GM12878 (cell line): ENCODE measurements around the gene CASP8. TPM values are rescaled to one million over a fixed set of nuclear protein-coding genes. Genes with fewer than 3 reads are reported as not detected.

Source experiments
- ATAC-seq: fragments of 200-7000 bp; cut with Tn5 transposase; 3 replicates; pipeline ENCODE4 v1.9.1; 2020; ENCODE audit warnings: mild to moderate bottlenecking, moderate library complexity
- BruUV-seq: library from RNA; stranded (reverse); fragments of 400-500 nt; replicated peaks from 2 replicates; lab custom pipeline; 2021; lab: Mats Ljungman, UMichigan
- CTCF ChIA-PET: fragments of 300-600 bp; sonication (Branson Sonifier 250); formaldehyde crosslinking; extraction: SDS; loops from one replicate; lab custom pipeline; 2021; ENCODE audit warnings: inconsistent platforms; lab: Yijun Ruan, JAX
- POLR2A ChIA-PET: fragments of 350-600 bp; formaldehyde crosslinking; extraction: SDS; loops from one replicate; lab custom pipeline; 2021; ENCODE audit warnings: inconsistent platforms; lab: Charles Lee
- RAD21 ChIA-PET: fragments of 300-600 bp; sonication (Branson Sonifier 250); formaldehyde crosslinking; loops from one replicate; lab custom pipeline; 2023; ENCODE audit warnings: antibody characterized with exemption; ENCODE audit not compliant: unreplicated experiment; lab: Charles Lee
- SMC1A ChIA-PET: fragments of 300-600 bp; sonication (Branson Sonifier 250); formaldehyde crosslinking; loops from one replicate; lab custom pipeline; 2023; ENCODE audit not compliant: unreplicated experiment, uncharacterized antibody; lab: Charles Lee
- DNase-seq: peaks from one replicate; pipeline ENCODE4 v3.0.0-alpha.2; 2011; ENCODE audit warnings: low read depth, low spot score
- FAIRE-seq: peaks from 3 replicates; lab custom pipeline; 2011; peaks lifted over from hg19 to GRCh38; lab: Jason Lieb, UNC
- H2AFZ ChIP-seq: 2 replicates; pipeline ENCODE4 v1.6.0; 2011; ENCODE audit warnings: low read depth, low read length, control low read depth; ENCODE audit not compliant: control insufficient read depth
- H3K27ac ChIP-seq: 2 replicates; pipeline ENCODE4 v1.5.1; 2011; ENCODE audit warnings: control low read depth; ENCODE audit not compliant: control insufficient read depth, insufficient read depth
- H3K27me3 ChIP-seq, 2 experiments: replicated peaks in 1 of 2; 2 replicates each; pipeline versions ENCODE4 v1.6.0 to v1.6.1; 2011; ENCODE audit warnings: low read length in 1 of 2; ENCODE audit not compliant: control insufficient read depth in 2 of 2, insufficient read depth in 2 of 2
- H3K36me3 ChIP-seq, 2 experiments: 2 replicates each; pipeline ENCODE4 v1.5.1; 2011; ENCODE audit warnings: low read length in 1 of 2; ENCODE audit not compliant: control insufficient read depth in 2 of 2, insufficient read depth in 2 of 2
- H3K4me1 ChIP-seq: 2 replicates; pipeline ENCODE4 v1.6.1; 2011; ENCODE audit warnings: mild to moderate bottlenecking, low read length, moderate library complexity, mixed read lengths; ENCODE audit not compliant: control insufficient read depth, insufficient read depth
- H3K4me2 ChIP-seq: 2 replicates; pipeline ENCODE4 v1.6.0; 2011; ENCODE audit warnings: control low read depth; ENCODE audit not compliant: control insufficient read depth, insufficient read depth
- H3K4me3 ChIP-seq: fragments of 200-600 bp; sonication (generic); 2 replicates; pipeline ENCODE4 v1.5.1; 2016
- H3K79me2 ChIP-seq: 2 replicates; pipeline ENCODE4 v1.6.0; 2011; ENCODE audit warnings: low read length; ENCODE audit not compliant: control insufficient read depth, insufficient read depth
- H3K9ac ChIP-seq: 2 replicates; pipeline ENCODE4 v1.8.0; 2011; ENCODE audit warnings: low read length, control low read depth, mixed read lengths; ENCODE audit not compliant: control insufficient read depth, insufficient read depth
- H3K9me3 ChIP-seq: replicated peaks from 3 replicates; pipeline ENCODE4 v1.5.1; 2011; ENCODE audit warnings: mild to moderate bottlenecking, low read length; ENCODE audit not compliant: control insufficient read depth, insufficient read depth
- H4K20me1 ChIP-seq: 2 replicates; pipeline ENCODE4 v1.6.0; 2011; ENCODE audit not compliant: control insufficient read depth, insufficient read depth
- ATF7 ChIP-seq: fragments of 450-650 bp; IDR thresholded peaks from 2 replicates; pipeline ENCODE4 v1.6.1; 2016; ENCODE audit warnings: low read depth, mild to moderate bottlenecking
- BCL3 ChIP-seq: IDR thresholded peaks from 2 replicates; pipeline ENCODE4 v1.6.1; 2011; ENCODE audit warnings: borderline replicate concordance, low read depth, mild to moderate bottlenecking, moderate library complexity, low read length; ENCODE audit not compliant: insufficient read depth, poor library complexity, severe bottlenecking
- CUX1 ChIP-seq: IDR thresholded peaks from 2 replicates; pipeline ENCODE4 v1.6.1; 2012; ENCODE audit warnings: improper control_type of control experiment, low read depth, low read length; ENCODE audit not compliant: insufficient replicate concordance
- HDGF ChIP-seq: fragments of 450-650 bp; IDR thresholded peaks from 2 replicates; pipeline ENCODE4 v1.6.1; 2016; ENCODE audit warnings: antibody characterized with exemption
- NKRF ChIP-seq: fragments of 450-650 bp; conservative IDR thresholded peaks from 2 replicates; pipeline ENCODE4 v1.6.1; 2017; ENCODE audit warnings: mild to moderate bottlenecking, moderate library complexity
- NRF1 ChIP-seq: conservative IDR thresholded peaks from 2 replicates; pipeline ENCODE4 v1.6.1; 2011; ENCODE audit warnings: mild to moderate bottlenecking, low read depth, low read length, improper control_type of control experiment
- POLR2AphosphoS5 ChIP-seq: IDR thresholded peaks from 2 replicates; pipeline ENCODE4 v1.6.1; 2011; ENCODE audit warnings: mild to moderate bottlenecking, low read length, inconsistent platforms
- RUNX3 ChIP-seq: IDR thresholded peaks from 2 replicates; pipeline ENCODE4 v1.6.1; 2012; ENCODE audit warnings: low read length, inconsistent platforms
- TBL1XR1 ChIP-seq: IDR thresholded peaks from 2 replicates; pipeline ENCODE4 v1.6.1; 2012; ENCODE audit warnings: low read depth, low read length, improper control_type of control experiment
- WGBS: methylation state at CpG from one replicate; pipeline ENCODE4 v1.1.6; 2016; ENCODE audit warnings: low lambda C conversion rate; ENCODE audit not compliant: insufficient replicate concordance, insufficient coverage; ENCODE audit errors: missing lambda C conversion rate; 5-methylcytosine and 5-hydroxymethylcytosine counted together
- in situ Hi-C: fragments of 300-500 bp; cut with MboI; formaldehyde crosslinking; loops from 9 replicates; pipeline ENCODE4 v1.14.3; 2018; ENCODE audit warnings: mixed read lengths
- intact Hi-C: fragments of 100-400 bp; cut with micrococcal nuclease; formaldehyde crosslinking; loops from one replicate; pipeline ENCODE4 v1.14.2; 2022; ENCODE audit not compliant: unreplicated experiment
- polyA plus RNA-seq, 11 experiments: library from polyadenylated mRNA; depleted of rRNA in 4 of 11; unstranded in 6 of 11; stranded (reverse) in 5 of 11; fragments of >200 nt; fragmentation: Nextera tagmentation in 4 of 11; fragmentation: Illumina TruSeq in 1 of 11; extraction: Ambion mirVana in 4 of 11; extraction: Trizol in 1 of 11; gene quantifications; 1 replicate in 1 of 11; 2 replicates in 10 of 11; pipeline versions ENCODE4 v1.2.1 to v1.2.3, GENCODE V29; 2011 to 2016; ENCODE audit warnings: inconsistent platforms in 2 of 11, missing spikeins in 2 of 11, low read depth in 1 of 11
- total RNA-seq, 4 experiments: library from RNA; depleted of rRNA in 3 of 4; stranded (reverse); fragments of >200 nt in 3 of 4; fragmentation: Illumina TruSeq in 1 of 4; extraction: Trizol in 1 of 4; gene quantifications; 2 replicates each; pipeline versions ENCODE4 v1.2.1 to v1.2.3, GENCODE V29; 2013 to 2021

Gene CASP8
- total and polyA plus RNA-seq, 10 of the 15 experiments (the other 5 are each of a cell fraction or from before 2014, with no cell fraction given): 18.6 to 54.1 (median 39.9) TPM

GRCh38 chr2:201237486-201238123 is 22.7 kb upstream of the CASP8 start:
- no peak overlapping the region for H3K4me2 ChIP-seq
- RAD21 ChIA-PET: interaction anchor here (0.6 to 2.5 kb wide), 9 partner anchors 10 to 214 kb away, joined by 3 to 43 read pairs (median 7); partner anchors contain the start of genes CASP8, FLACC1, STRADB and TRAK2
- no peak for FAIRE-seq
- no peaks in the 10 kb centered on the region for H4K20me1 ChIP-seq
- no peak overlapping the region for H3K27ac ChIP-seq
- H3K27me3 ChIP-seq: no peaks in the 10 kb centered on the region
- POLR2A ChIA-PET: interaction anchor here (0.6 to 1.7 kb wide), 6 partner anchors 15 to 454 kb away, joined by 3 to 6 read pairs (median 4); partner anchors contain the start of gene CASP8
- no peak overlapping the region for H3K9ac ChIP-seq
- in situ Hi-C loops: no loop called here
- H3K36me3 ChIP-seq: peaks cover 5 to 13% of the 10 kb centered on the region in 2 experiments
- ATAC-seq: no peak
- SMC1A ChIA-PET: interaction anchor here (0.6 to 2.8 kb wide), 14 partner anchors 9 to 725 kb away, joined by 3 to 54 read pairs (median 7); partner anchors contain the start of genes CASP8 and FLACC1
- DNase-seq: no peak
- no peak overlapping the region for H3K4me3 ChIP-seq
- H2AFZ ChIP-seq: no peak overlapping the region
- 88% methylated on average over 7 of the region's 7 CpGs for WGBS
- CTCF ChIA-PET: interaction anchor here (0.8 to 2.8 kb wide), 12 partner anchors 16 to 623 kb away, joined by 3 to 55 read pairs (median 8); partner anchors contain the start of genes CASP10 and CASP8
- TSS peak; percentile 13 for BruUV-seq
- H3K9me3 ChIP-seq: no peaks in the 10 kb centered on the region; the same call in 2 of the 3 replicates
- peaks cover 3% of the 10 kb centered on the region for H3K4me1 ChIP-seq
- intact Hi-C loops: loop anchor here (2.0 to 10.0 kb wide), 4 partner anchors 40 to 937 kb away; partner anchors contain the start of genes ALS2 and TMEM237
- H3K79me2 ChIP-seq: peaks cover 35% of the 10 kb centered on the region
- no peak for TF ChIP-seq RUNX3
- TF ChIP-seq CUX1: no peak
- TF ChIP-seq POLR2AphosphoS5: no peak
- no peak for TF ChIP-seq BCL3
- no peak for TF ChIP-seq ATF7
- no peak for TF ChIP-seq HDGF
- TF ChIP-seq TBL1XR1: no peak
- no peak for TF ChIP-seq NKRF
- no peak for TF ChIP-seq NRF1
